ENCODE results near the gene DEAF1. TPM values are rescaled to one million over a fixed set of nuclear protein-coding genes. Genes with fewer than 3 reads are reported as not detected.
A peak's percentile ranks its signal among the peaks of the same experiment; 100 is the strongest.

The DEAF1 gene
- total and polyA plus RNA-seq, 2 experiments from 2014 or later = 88.6 to 90.0 TPM

GRCh38 chr11:733072-733471 is 38.0 kb upstream of the DEAF1 start:
- H3K4me1 ChIP-seq (ENCODE audit: low read depth) = no peaks in the 10 kb centered on the region
- no peak for TF ChIP-seq CTCF (IDR thresholded peaks at IDR 0.05; ENCODE audit: low read depth, low read length)
- DNase-seq (ENCODE audit: low read depth in 1 of 2, low spot score in 1 of 2) = no peak

GRCh38 chr11:729492-730074 is 34.6 kb upstream of the DEAF1 start:
- no peaks in the 10 kb centered on the region for H3K9me3 ChIP-seq (ENCODE audit: low read depth)
- TF ChIP-seq CTCF (IDR thresholded peaks at IDR 0.05; ENCODE audit: low read depth, low read length) = no peak
- H3K36me3 ChIP-seq = no peaks in the 10 kb centered on the region
- DNase-seq (ENCODE audit: low read depth in 1 of 2, low spot score in 1 of 2) = no peak
- H3K4me1 ChIP-seq (ENCODE audit: low read depth) = no peaks in the 10 kb centered on the region
- H3K27me3 ChIP-seq = peaks cover 29% of the 10 kb centered on the region
- H3K27ac ChIP-seq = no peak overlapping the region
- H3K4me3 ChIP-seq = no peak overlapping the region

More at GRCh38 chr11:733072-733471, 38.0 kb upstream of the DEAF1 start:
- Histone ChIP-seq H3K27ac (no peak overlapping the region), H3K27me3 (no peaks in the 10 kb centered on the region), H3K9me3 (ENCODE audit: low read depth) (no peaks in the 10 kb centered on the region), H3K4me3 (no peak overlapping the region), H3K36me3 (no peaks in the 10 kb centered on the region)

GRCh38 chr11:728901-729491 is 34.0 kb upstream of the DEAF1 start:
- H3K27me3 ChIP-seq = peaks cover 35% of the 10 kb centered on the region
- no peak for DNase-seq (ENCODE audit: low read depth in 1 of 2, low spot score in 1 of 2)

GRCh38 chr11:727859-728748 is 33.1 kb upstream of the DEAF1 start:
- TF ChIP-seq CTCF (IDR thresholded peaks at IDR 0.05; ENCODE audit: low read depth, low read length) = peak; percentile 96
- peaks cover 37% of the 10 kb centered on the region for H3K27me3 ChIP-seq

More at GRCh38 chr11:728901-729491, 34.0 kb upstream of the DEAF1 start:
- Histone ChIP-seq H3K36me3 (no peaks in the 10 kb centered on the region), H3K4me1 (ENCODE audit: low read depth) (no peaks in the 10 kb centered on the region), H3K4me3 (no peak overlapping the region), H3K9me3 (ENCODE audit: low read depth) (no peaks in the 10 kb centered on the region), H3K27ac (no peak overlapping the region)
- no peak for TF ChIP-seq CTCF (IDR thresholded peaks at IDR 0.05; ENCODE audit: low read depth, low read length)

GRCh38 chr11:727281-727701 is 32.3 kb upstream of the DEAF1 start:
- Histone ChIP-seq H3K4me1 (ENCODE audit: low read depth) (no peaks in the 10 kb centered on the region), H3K9me3 (ENCODE audit: low read depth) (no peaks in the 10 kb centered on the region), H3K4me3 (no peak overlapping the region), H3K27ac (no peak overlapping the region), H3K27me3 (peaks cover 40% of the 10 kb centered on the region), H3K36me3 (no peaks in the 10 kb centered on the region)
- DNase-seq (ENCODE audit: low read depth in 1 of 2, low spot score in 1 of 2) = no peak
- TF ChIP-seq CTCF (IDR thresholded peaks at IDR 0.05; ENCODE audit: low read depth, low read length) = no peak

More at GRCh38 chr11:727859-728748, 33.1 kb upstream of the DEAF1 start:
- Histone ChIP-seq H3K4me3 (no peak overlapping the region), H3K36me3 (no peaks in the 10 kb centered on the region), H3K4me1 (ENCODE audit: low read depth) (no peaks in the 10 kb centered on the region), H3K27ac (no peak overlapping the region), H3K9me3 (ENCODE audit: low read depth) (no peaks in the 10 kb centered on the region)
- DNase-seq (ENCODE audit: low read depth in 1 of 2, low spot score in 1 of 2) = peak; percentile 69 to 83

Data from cardiac muscle cell (in vitro differentiated cells and primary cell).